GF-D8 (cell line): ENCODE results near the gene JTB.
A peak's percentile ranks its signal among the peaks of the same experiment; 100 is the strongest.
"Not testable (repeated sequence)": the region's sequence is repeated elsewhere in the genome, so short reads cannot be mapped to it uniquely, and the experiment has no call there.

ENCODE experiments used
- DNase-seq: peaks from one replicate; lab custom pipeline; 2025; lab: John Stamatoyannopoulos, UW

The JTB gene

GRCh38 chr1:153977250-153978240 lies at the start of gene JTB:
Gene JTB, minus strand, starts transcription at chr1:153977674. Its CDS starts 422 bp downstream, at chr1:153977252.
- DNase-seq = peak; percentile 51

GRCh38 chr1:154019940-154020339 lies 42.5 kb upstream of the JTB start:
- DNase-seq = no peak

- no peak for DNase-seq
These were observed 41.8 kb upstream of the JTB start for GRCh38 chr1:154019269-154019668.

- no peak for DNase-seq
These were observed 36.9 kb upstream of the JTB start for GRCh38 chr1:154014154-154014907.

- not testable (repeated sequence) for DNase-seq
These were observed 35.1 kb upstream of the JTB start for GRCh38 chr1:154012543-154012942.

- no peak for DNase-seq
These were observed 34.7 kb upstream of the JTB start for GRCh38 chr1:154012129-154012528.

GRCh38 chr1:154006136-154006535 lies 28.7 kb upstream of the JTB start:
- no peak for DNase-seq

- no peak for DNase-seq
These were observed 22.9 kb upstream of the JTB start for GRCh38 chr1:154000420-154000819.

- DNase-seq = not testable (repeated sequence)
These were observed 19.4 kb upstream of the JTB start for GRCh38 chr1:153996882-153997281.

- DNase-seq = no peak
These were observed 18.2 kb upstream of the JTB start for GRCh38 chr1:153995640-153996039.

GRCh38 chr1:153995202-153995601 lies 17.7 kb upstream of the JTB start:
- no peak for DNase-seq

- no peak for DNase-seq
These were observed 14.3 kb upstream of the JTB start for GRCh38 chr1:153991806-153992205.

GRCh38 chr1:153991151-153991630 lies 13.7 kb upstream of the JTB start:
- no peak for DNase-seq

- DNase-seq = peak; percentile 93
These were observed 13.1 kb upstream of the JTB start, which contains the start of gene RPS27 for GRCh38 chr1:153990468-153991150. Gene RPS27, plus strand, starts transcription at chr1:153990762. Its CDS starts 35 bp downstream, at chr1:153990797.

- no peak for DNase-seq
These were observed 10.1 kb upstream of the JTB start for GRCh38 chr1:153987621-153988020.

GRCh38 chr1:153985941-153986761 lies 8.7 kb upstream of the JTB start, which contains the start of gene RAB13:
Gene RAB13, minus strand, starts transcription at chr1:153986339. Its CDS starts 103 bp downstream, at chr1:153986236.
- peak; percentile 20 for DNase-seq

GRCh38 chr1:153985341-153985912 lies 8.0 kb upstream of the JTB start:
- DNase-seq = no peak

GRCh38 chr1:153984123-153984894 lies 6.8 kb upstream of the JTB start:
- DNase-seq = no peak

GRCh38 chr1:153981735-153982134 lies 4.3 kb upstream of the JTB start:
- DNase-seq = not testable (repeated sequence)

GRCh38 chr1:153979091-153979490 lies 1.6 kb upstream of the JTB start:
- DNase-seq = not testable (repeated sequence)
